NT2/D1 (cell line): Measurements from ENCODE around the gene CSF2.
"Not testable (repeated sequence)": the region's sequence is repeated elsewhere in the genome, so short reads cannot be mapped to it uniquely, and the experiment has no call there.

ENCODE experiments used
- SUZ12 ChIP-seq: IDR thresholded peaks from 2 replicates; pipeline ENCODE4 v1.6.1; 2011; ENCODE audit not compliant: insufficient read length, insufficient read depth; ENCODE audit errors: extremely low read depth
- YY1 ChIP-seq: IDR thresholded peaks from 2 replicates; pipeline ENCODE4 v1.6.1; 2011; ENCODE audit not compliant: insufficient read length, insufficient read depth
- ZNF274 ChIP-seq: IDR thresholded peaks from 2 replicates; pipeline ENCODE4 v1.6.1; 2011; ENCODE audit warnings: mild to moderate bottlenecking, low read depth, low read length

GRCh38 chr5:132108957-132109356 is 35.4 kb downstream of the CSF2 start:
- not testable (repeated sequence) for TF ChIP-seq YY1, SUZ12, ZNF274
